ENCODE measurements around the gene FHIT. TPM values are rescaled to one million over a fixed set of nuclear protein-coding genes. Genes with fewer than 3 reads are reported as not detected.

The FHIT gene
- total RNA-seq, 1 experiment from 2014 or later = 20.1 TPM

GRCh38 chr3:60186359-60186758 is 1064.9 kb downstream of the FHIT start:
- no peak overlapping the region for H3K27ac Mint-ChIP-seq (ENCODE audit: low read depth, unreplicated experiment)
- H3K4me1 Mint-ChIP-seq (ENCODE audit: insufficient read depth, unreplicated experiment) = no peaks in the 10 kb centered on the region
- no peak overlapping the region for H3K4me3 Mint-ChIP-seq (ENCODE audit: unreplicated experiment)
- H3K9me3 Mint-ChIP-seq (ENCODE audit: unreplicated experiment) = no peaks in the 10 kb centered on the region
- no peak for TF ChIP-seq CTCF (IDR thresholded peaks at IDR 0.05; ENCODE audit: unreplicated experiment)
- H3K36me3 Mint-ChIP-seq (ENCODE audit: insufficient read depth, unreplicated experiment) = peaks cover 4% of the 10 kb centered on the region
- ChIA-PET CTCF (interaction anchor here (0.6 kb wide), 2 partner anchors 16 to 1935 kb away, joined by 3 read pairs; no protein-coding TSS in a partner anchor), POLR2A (interaction anchor here (0.6 kb wide), 1 partner anchor 1100 kb away, joined by 3 read pairs; no protein-coding TSS in a partner anchor)
- BruUV-seq (replicated peaks) = no TSS peak
- DNase-seq (ENCODE audit: unreplicated experiment) = no peak
- intact Hi-C loops (cut with micrococcal nuclease) = no loop called here
- H3K27me3 Mint-ChIP-seq (ENCODE audit: insufficient read depth, unreplicated experiment) = no peaks in the 10 kb centered on the region

GRCh38 chr3:60185161-60185560 is 1066.1 kb downstream of the FHIT start:
- H3K27ac Mint-ChIP-seq (ENCODE audit: low read depth, unreplicated experiment) = no peak overlapping the region
- DNase-seq (ENCODE audit: unreplicated experiment) = no peak
- H3K4me1 Mint-ChIP-seq (ENCODE audit: insufficient read depth, unreplicated experiment) = no peaks in the 10 kb centered on the region
- no peak overlapping the region for H3K4me3 Mint-ChIP-seq (ENCODE audit: unreplicated experiment)
- ChIA-PET POLR2A (no interaction called here), CTCF (interaction anchor here (0.8 kb wide), 1 partner anchor 59 kb away, joined by 4 read pairs; no protein-coding TSS in a partner anchor)
- no TSS peak for BruUV-seq (replicated peaks)
- no peaks in the 10 kb centered on the region for H3K9me3 Mint-ChIP-seq (ENCODE audit: unreplicated experiment)
- intact Hi-C loops (cut with micrococcal nuclease) = no loop called here
- no peak for TF ChIP-seq CTCF (IDR thresholded peaks at IDR 0.05; ENCODE audit: unreplicated experiment)
- H3K36me3 Mint-ChIP-seq (ENCODE audit: insufficient read depth, unreplicated experiment) = no peaks in the 10 kb centered on the region
- H3K27me3 Mint-ChIP-seq (ENCODE audit: insufficient read depth, unreplicated experiment) = no peaks in the 10 kb centered on the region

- no peaks in the 10 kb centered on the region for H3K4me1 Mint-ChIP-seq (ENCODE audit: insufficient read depth, unreplicated experiment)
- POLR2A ChIA-PET = no interaction called here
- H3K27me3 Mint-ChIP-seq (ENCODE audit: insufficient read depth, unreplicated experiment) = no peaks in the 10 kb centered on the region
- DNase-seq (ENCODE audit: unreplicated experiment) = no peak
- TF ChIP-seq CTCF (IDR thresholded peaks at IDR 0.05; ENCODE audit: unreplicated experiment) = no peak
- BruUV-seq (replicated peaks) = no TSS peak
- H3K4me3 Mint-ChIP-seq (ENCODE audit: unreplicated experiment) = no peak overlapping the region
- H3K9me3 Mint-ChIP-seq (ENCODE audit: unreplicated experiment) = no peaks in the 10 kb centered on the region
- intact Hi-C loops (cut with micrococcal nuclease) = no loop called here
- no peaks in the 10 kb centered on the region for H3K36me3 Mint-ChIP-seq (ENCODE audit: insufficient read depth, unreplicated experiment)
- H3K27ac Mint-ChIP-seq (ENCODE audit: low read depth, unreplicated experiment) = no peak overlapping the region
- CTCF ChIA-PET = interaction anchor here (0.7 kb wide), 1 partner anchor 31 kb away, joined by 3 read pairs; no protein-coding TSS in a partner anchor
These were observed 1068.6 kb downstream of the FHIT start for GRCh38 chr3:60182697-60183096.

- CTCF ChIA-PET = interaction anchor here (0.7 kb wide), 1 partner anchor 1350 kb away, joined by 3 read pairs; no protein-coding TSS in a partner anchor
- Mint-ChIP-seq H3K9me3 (ENCODE audit: unreplicated experiment) (no peaks in the 10 kb centered on the region), H3K4me3 (ENCODE audit: unreplicated experiment) (no peak overlapping the region), H3K27ac (ENCODE audit: low read depth, unreplicated experiment) (no peak overlapping the region), H3K4me1 (ENCODE audit: insufficient read depth, unreplicated experiment) (no peaks in the 10 kb centered on the region), H3K27me3 (ENCODE audit: insufficient read depth, unreplicated experiment) (no peaks in the 10 kb centered on the region), H3K36me3 (ENCODE audit: insufficient read depth, unreplicated experiment) (no peaks in the 10 kb centered on the region)
- TF ChIP-seq CTCF (IDR thresholded peaks at IDR 0.05; ENCODE audit: unreplicated experiment) = no peak
- DNase-seq (ENCODE audit: unreplicated experiment) = no peak
- intact Hi-C loops (cut with micrococcal nuclease) = no loop called here
- POLR2A ChIA-PET = no interaction called here
- BruUV-seq (replicated peaks) = no TSS peak
These were observed 1072.2 kb downstream of the FHIT start for GRCh38 chr3:60178931-60179653.

All from MCF 10A (cell line).